ENCODE results near the gene DHPS.
"Not testable (repeated sequence)": the region's sequence is repeated elsewhere in the genome, so short reads cannot be mapped to it uniquely, and the experiment has no call there.

DHPS gene

DNA sequence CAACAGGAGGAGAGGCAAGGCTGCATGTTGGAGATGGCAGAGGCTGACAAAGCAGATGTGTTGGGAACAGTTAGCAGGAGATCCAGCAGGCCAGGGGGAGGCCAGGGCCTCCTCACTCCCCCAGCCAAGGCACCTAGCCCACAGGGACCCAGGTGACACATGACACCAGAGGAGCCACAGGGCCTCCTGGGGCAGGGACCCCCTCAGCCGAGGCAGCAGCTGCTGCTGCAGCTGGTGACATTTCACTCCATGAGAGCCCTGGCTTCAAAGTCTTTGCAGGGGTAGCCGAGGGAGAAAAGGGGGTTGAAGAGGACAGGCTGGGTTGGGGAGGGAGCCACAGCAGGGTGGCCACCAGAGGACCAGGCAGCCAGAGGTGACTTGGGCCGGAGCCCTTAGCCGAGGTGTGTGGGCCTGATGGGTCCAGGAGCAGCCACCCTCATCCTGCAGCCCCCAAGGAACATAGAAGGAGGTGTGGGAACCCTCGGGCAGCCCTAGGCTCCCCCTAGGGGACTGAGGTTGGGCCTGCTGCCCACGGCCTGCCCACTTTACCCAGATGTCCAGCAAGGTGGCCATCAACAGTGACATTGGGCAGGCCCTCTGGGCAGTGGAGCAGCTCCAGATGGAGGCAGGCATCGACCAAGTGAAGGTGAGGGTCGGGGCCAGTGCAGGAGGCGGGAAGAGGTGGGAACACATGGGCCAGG lies 6.0 kb upstream of the DHPS start, which contains the start of gene GNG14:
Gene GNG14, plus strand, starts transcription at position 503 of the 701 bp plus-strand sequence. Its CDS starts 51 bp downstream, at position 554.
- Histone ChIP-seq H3K9me3 (ENCODE audit: control insufficient read depth, low read length) (no peaks in the 10 kb centered on the region), H3K9ac (no peak within 1 kb of the TSS), H3K27ac (no peak within 1 kb of the TSS)

DNA sequence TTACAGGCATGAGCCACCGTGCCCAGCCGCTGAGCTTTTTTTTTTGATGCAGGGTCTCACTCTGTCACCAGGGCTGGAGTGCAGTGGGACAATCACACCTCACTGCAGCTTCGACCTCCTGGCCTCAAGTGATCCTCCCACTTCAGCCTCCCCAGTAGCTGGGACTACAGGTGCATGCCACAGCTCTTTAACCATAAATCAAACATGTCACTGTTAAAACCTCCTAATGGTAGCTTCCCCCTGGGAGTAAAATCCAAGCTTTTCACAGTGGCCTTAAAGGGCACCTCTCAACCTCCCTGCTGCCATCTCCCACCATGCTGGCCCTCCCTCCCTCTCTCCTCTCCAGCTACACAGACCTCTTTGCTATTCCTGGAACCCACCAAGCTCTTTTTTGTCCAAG lies 4.2 kb upstream of the DHPS start:
- Histone ChIP-seq H3K27me3 (ENCODE audit: control insufficient read depth, insufficient read depth, low read length) (no peaks in the 10 kb centered on the region), H3K79me2 (no peaks in the 10 kb centered on the region), H2AFZ (no peak overlapping the region), H3K9ac (no peak overlapping the region), H3K4me1 (no peaks in the 10 kb centered on the region), H3K36me3 (ENCODE audit: control insufficient read depth, insufficient read depth, low read length) (no peaks in the 10 kb centered on the region), H3K9me3 (ENCODE audit: control insufficient read depth, low read length) (no peaks in the 10 kb centered on the region), H3K27ac (no peak overlapping the region), H3K4me3 (ENCODE audit: low read depth, low read length) (no peak overlapping the region), H3K4me2 (ENCODE audit: low read length) (no peak overlapping the region)
- TF ChIP-seq, protein P1, sequence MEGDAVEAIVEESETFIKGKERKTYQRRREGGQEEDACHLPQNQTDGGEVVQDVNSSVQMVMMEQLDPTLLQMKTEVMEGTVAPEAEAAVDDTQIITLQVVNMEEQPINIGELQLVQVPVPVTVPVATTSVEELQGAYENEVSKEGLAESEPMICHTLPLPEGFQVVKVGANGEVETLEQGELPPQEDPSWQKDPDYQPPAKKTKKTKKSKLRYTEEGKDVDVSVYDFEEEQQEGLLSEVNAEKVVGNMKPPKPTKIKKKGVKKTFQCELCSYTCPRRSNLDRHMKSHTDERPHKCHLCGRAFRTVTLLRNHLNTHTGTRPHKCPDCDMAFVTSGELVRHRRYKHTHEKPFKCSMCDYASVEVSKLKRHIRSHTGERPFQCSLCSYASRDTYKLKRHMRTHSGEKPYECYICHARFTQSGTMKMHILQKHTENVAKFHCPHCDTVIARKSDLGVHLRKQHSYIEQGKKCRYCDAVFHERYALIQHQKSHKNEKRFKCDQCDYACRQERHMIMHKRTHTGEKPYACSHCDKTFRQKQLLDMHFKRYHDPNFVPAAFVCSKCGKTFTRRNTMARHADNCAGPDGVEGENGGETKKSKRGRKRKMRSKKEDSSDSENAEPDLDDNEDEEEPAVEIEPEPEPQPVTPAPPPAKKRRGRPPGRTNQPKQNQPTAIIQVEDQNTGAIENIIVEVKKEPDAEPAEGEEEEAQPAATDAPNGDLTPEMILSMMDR (IDR thresholded peaks at IDR 0.05), result no peak

More for the DNA sequence above, 6.0 kb upstream of the DHPS start, which contains the start of gene GNG14:
- Histone ChIP-seq H3K4me2 (ENCODE audit: low read length) (no peak within 1 kb of the TSS), H3K27me3 (ENCODE audit: control insufficient read depth, insufficient read depth, low read length) (no peaks in the 10 kb centered on the region), H3K79me2 (no peaks in the 10 kb centered on the region), H3K36me3 (ENCODE audit: control insufficient read depth, insufficient read depth, low read length) (no peaks in the 10 kb centered on the region), H2AFZ (no peak within 1 kb of the TSS), H3K4me3 (ENCODE audit: low read depth, low read length) (no peak within 1 kb of the TSS), H3K4me1 (no peaks in the 10 kb centered on the region)
- TF ChIP-seq, protein P1 (IDR thresholded peaks at IDR 0.05), result no peak

DNA sequence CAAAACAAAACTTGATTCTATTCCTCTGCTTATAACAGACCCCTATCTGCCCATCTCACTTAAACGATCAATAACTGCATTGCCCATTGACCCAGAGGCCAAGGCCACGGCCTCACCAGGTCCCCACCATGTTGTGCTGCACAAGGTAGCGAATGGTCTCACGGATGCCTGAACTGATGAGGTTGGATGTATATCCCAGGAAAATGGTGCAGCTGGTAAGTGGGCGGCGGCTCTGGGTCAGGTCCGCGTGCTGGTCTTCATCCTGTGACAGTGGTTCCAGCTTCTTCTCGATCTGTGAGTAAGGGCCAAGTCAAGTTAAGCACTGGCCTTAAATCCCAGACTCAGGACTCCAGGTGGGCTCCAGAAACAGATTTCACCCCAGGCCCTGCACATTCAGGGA lies 1.6 kb downstream of the DHPS start:
- no peak overlapping the region for H3K9ac ChIP-seq

DNA sequence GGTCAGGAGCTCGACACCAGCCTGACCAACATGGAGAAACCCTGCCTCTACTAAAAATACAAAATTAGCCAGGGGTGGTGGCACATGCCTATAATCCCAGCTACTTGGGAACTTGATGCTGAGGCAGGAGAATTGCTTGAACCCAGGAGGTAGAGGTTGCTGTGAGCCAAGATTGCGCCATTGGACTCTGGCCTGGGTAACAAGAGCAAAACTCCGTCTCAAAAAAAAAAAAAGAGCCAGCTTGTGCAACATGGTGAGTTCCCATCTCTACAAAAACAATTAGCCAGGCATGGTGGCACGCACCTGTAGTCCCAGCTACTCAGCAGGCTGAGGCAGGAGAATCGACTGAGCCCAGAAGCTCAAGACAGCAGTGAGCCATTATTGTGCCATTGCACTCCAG lies 3.6 kb downstream of the DHPS start:
- H3K79me2 ChIP-seq; H3K4me3 ChIP-seq (ENCODE audit: low read depth, low read length); H3K4me1 ChIP-seq; H3K9ac ChIP-seq; H3K27me3 ChIP-seq (ENCODE audit: control insufficient read depth, insufficient read depth, low read length); H3K9me3 ChIP-seq (ENCODE audit: control insufficient read depth, low read length); H3K27ac ChIP-seq; H2AFZ ChIP-seq; H3K36me3 ChIP-seq (ENCODE audit: control insufficient read depth, insufficient read depth, low read length); H3K4me2 ChIP-seq (ENCODE audit: low read length): not testable (repeated sequence)

More for the DNA sequence above, 1.6 kb downstream of the DHPS start:
- Histone ChIP-seq H3K36me3 (ENCODE audit: control insufficient read depth, insufficient read depth, low read length) (no peaks in the 10 kb centered on the region), H3K4me1 (peaks cover 4% of the 10 kb centered on the region), H3K4me3 (ENCODE audit: low read depth, low read length) (no peak overlapping the region), H2AFZ (no peak overlapping the region), H3K79me2 (peaks cover 2% of the 10 kb centered on the region), H3K27ac (no peak overlapping the region), H3K9me3 (ENCODE audit: control insufficient read depth, low read length) (no peaks in the 10 kb centered on the region), H3K27me3 (ENCODE audit: control insufficient read depth, insufficient read depth, low read length) (no peaks in the 10 kb centered on the region), H3K4me2 (ENCODE audit: low read length) (no peak overlapping the region)
- TF ChIP-seq, protein P1 (IDR thresholded peaks at IDR 0.05), result no peak

DNA sequence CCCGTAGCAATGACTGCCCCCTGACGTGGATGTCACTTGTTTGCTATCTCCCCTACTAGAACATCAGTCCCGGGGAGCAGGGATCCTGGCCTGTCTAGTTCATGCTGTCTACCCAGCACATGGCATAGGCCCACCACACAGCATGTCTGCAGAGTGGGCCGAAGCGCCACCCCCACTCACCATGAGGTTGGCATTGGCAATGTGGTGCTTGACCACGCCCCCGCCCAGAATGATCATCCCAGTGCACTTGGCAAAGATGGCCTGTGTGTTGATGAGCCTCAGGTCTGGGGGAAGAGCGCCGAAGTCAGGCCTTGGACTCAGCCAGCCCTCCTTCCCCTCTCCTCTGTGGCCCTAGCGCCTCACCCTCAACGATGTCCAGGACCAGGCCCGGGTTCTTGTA lies 4.8 kb downstream of the DHPS start:
- TF ChIP-seq, protein P1 (IDR thresholded peaks at IDR 0.05), result no peak
- no peaks in the 10 kb centered on the region for H3K9me3 ChIP-seq (ENCODE audit: control insufficient read depth, low read length)
- H3K27ac ChIP-seq, result peak overlapping the region; percentile 2
- H3K4me1 ChIP-seq, result peaks cover 4% of the 10 kb centered on the region
- no peak overlapping the region for H3K4me2 ChIP-seq (ENCODE audit: low read length)
- H2AFZ ChIP-seq, result no peak overlapping the region
- H3K36me3 ChIP-seq (ENCODE audit: control insufficient read depth, insufficient read depth, low read length), result no peaks in the 10 kb centered on the region
- no peak overlapping the region for H3K4me3 ChIP-seq (ENCODE audit: low read depth, low read length)
- H3K27me3 ChIP-seq (ENCODE audit: control insufficient read depth, insufficient read depth, low read length), result no peaks in the 10 kb centered on the region
- peaks cover 2% of the 10 kb centered on the region for H3K79me2 ChIP-seq
- no peak overlapping the region for H3K9ac ChIP-seq
